Upper lobe of left lung (tissue), 6 donors: Measurements from ENCODE around the gene SECISBP2. TPM values are rescaled to one million over a fixed set of nuclear protein-coding genes. Genes with fewer than 3 reads are reported as not detected.

Experiments
- ATAC-seq, 2 donors: fragments of 200-7000 bp; cut with Tn5 transposase; one replicate each; pipeline ENCODE4 v1.9.1; 2022; ENCODE audit warnings: mild to moderate bottlenecking in 2 of 2, moderate library complexity in 2 of 2; ENCODE audit not compliant: low FRiP score in 2 of 2
- DNase-seq, 2 donors: peaks; one replicate each; pipeline ENCODE4 v3.0.0-alpha.2; 2019 to 2020
- H3K27ac ChIP-seq, 4 donors: fragments of 200-600 bp; sonication (generic); one replicate each; pipeline ENCODE4 v1.5.1; 2016 to 2019
- H3K27me3 ChIP-seq, 4 donors: fragments of 200-600 bp; sonication (generic); one replicate each; pipeline ENCODE4 v1.5.1; 2017 to 2019
- H3K36me3 ChIP-seq, 4 donors: fragments of 200-600 bp; sonication (generic); one replicate each; pipeline ENCODE4 v1.5.1; 2016 to 2019
- H3K4me1 ChIP-seq, 4 donors: fragments of 200-600 bp; sonication (generic); one replicate each; pipeline ENCODE4 v1.5.1; 2018 to 2019
- H3K4me3 ChIP-seq, 4 donors: fragments of 200-600 bp; sonication (generic); one replicate each; pipeline ENCODE4 v1.5.1; 2017 to 2019; ENCODE audit warnings: mild to moderate bottlenecking in 2 of 4, moderate library complexity in 1 of 4
- H3K9me3 ChIP-seq, 4 donors: fragments of 200-600 bp; sonication (generic); one replicate each; pipeline ENCODE4 v1.5.1; 2018 to 2019
- CTCF ChIP-seq, 6 experiments: fragments of 450-650 bp in 4 of 6; fragments of 200-600 bp in 2 of 6; sonication (generic) in 2 of 6; IDR thresholded peaks; one replicate each; pipeline ENCODE4 v1.5.1; 2016 to 2019; ENCODE audit warnings: antibody characterized with exemption in 6 of 6
- EP300 ChIP-seq, 4 donors: sonication (generic); formaldehyde crosslinking; IDR thresholded peaks; one replicate each; pipeline ENCODE4 v1.5.1; 2017; ENCODE audit warnings: antibody characterized with exemption in 4 of 4, control low read depth in 2 of 4
- POLR2A ChIP-seq, 4 donors: fragments of 450-650 bp; IDR thresholded peaks; one replicate each; pipeline ENCODE4 v1.5.1; 2016 to 2017; ENCODE audit warnings: antibody characterized with exemption in 4 of 4, mild to moderate bottlenecking in 2 of 4
- POLR2AphosphoS5 ChIP-seq, 2 donors: sonication (generic); formaldehyde crosslinking; IDR thresholded peaks; one replicate each; pipeline ENCODE4 v1.5.1; 2017; ENCODE audit warnings: antibody characterized with exemption in 2 of 2
- WGBS, 2 donors: methylation state at CpG; one replicate each; pipeline ENCODE4 v1.1.5; 2017 to 2018; 5-methylcytosine and 5-hydroxymethylcytosine counted together
- total RNA-seq, 6 donors: library from RNA; depleted of rRNA in 4 of 6; stranded (reverse); fragments of >200 nt in 4 of 6; gene quantifications; one replicate each; pipeline versions ENCODE4 v1.1.0 to v1.2.1, GENCODE V29; 2016 to 2021
- donor health status: DM: no; HTN: no; CAD: no; lungs with moderate emphysema.
- donor health status: DM: no; HTN: yes; CAD: no; lungs with severe emphysema.

SECISBP2 gene
- total RNA-seq, 6 donors from 2014 or later = 42.0 to 113 (median 60.0) TPM

- H3K4me1 ChIP-seq = peaks cover 12 to 35% (median 17%) of the 10 kb centered on the region in 4 donors
- H3K36me3 ChIP-seq = peaks cover 21 to 68% (median 56%) of the 10 kb centered on the region in 4 donors
- no peaks in the 10 kb centered on the region for H3K9me3 ChIP-seq
- DNase-seq (no peak), ATAC-seq (no peak)
- H3K27me3 ChIP-seq = no peaks in the 10 kb centered on the region
- 85 to 87% methylated on average over 6 of the region's 6 CpGs for WGBS, 2 donors
- no peak for TF ChIP-seq POLR2AphosphoS5 (IDR thresholded peaks at IDR 0.05)
- no peak for TF ChIP-seq EP300 (IDR thresholded peaks at IDR 0.05)
- TF ChIP-seq POLR2A (IDR thresholded peaks at IDR 0.05) = no peak
- no peak for TF ChIP-seq CTCF (IDR thresholded peaks at IDR 0.05)
- no peak overlapping the region for H3K27ac ChIP-seq
- no peak overlapping the region for H3K4me3 ChIP-seq
Observed at GRCh38 chr9:89361031-89361430, 42.7 kb downstream of the SECISBP2 start.

GRCh38 chr9:89361816-89362646 lies 43.7 kb downstream of the SECISBP2 start:
- H3K4me3 ChIP-seq = no peak overlapping the region

GRCh38 chr9:89362647-89363310 lies 44.5 kb downstream of the SECISBP2 start:
- H3K27me3 ChIP-seq = no peaks in the 10 kb centered on the region
- WGBS, 2 donors = 81 to 88% methylated on average over 10 of the region's 10 CpGs
- H3K36me3 ChIP-seq = peaks cover 20 to 51% (median 44%) of the 10 kb centered on the region in 4 donors
- no peaks in the 10 kb centered on the region for H3K9me3 ChIP-seq
- no peak for DNase-seq
- TF ChIP-seq CTCF (IDR thresholded peaks at IDR 0.05) (no peak), POLR2A (IDR thresholded peaks at IDR 0.05) (no peak), POLR2AphosphoS5 (IDR thresholded peaks at IDR 0.05) (no peak), EP300 (IDR thresholded peaks at IDR 0.05) (no peak)
- peaks cover 12 to 35% (median 17%) of the 10 kb centered on the region in 4 donors for H3K4me1 ChIP-seq
- no peak for ATAC-seq
- no peak overlapping the region for H3K27ac ChIP-seq
- no peak overlapping the region for H3K4me3 ChIP-seq

More at GRCh38 chr9:89361816-89362646, 43.7 kb downstream of the SECISBP2 start:
- WGBS, 2 donors = 92 to 97% methylated on average over 5 to 9 of the region's 9 CpGs
- TF ChIP-seq EP300 (IDR thresholded peaks at IDR 0.05) (no peak), POLR2AphosphoS5 (IDR thresholded peaks at IDR 0.05) (no peak), POLR2A (IDR thresholded peaks at IDR 0.05) (no peak), CTCF (IDR thresholded peaks at IDR 0.05) (no peak)
- ATAC-seq (no peak), DNase-seq (no peak)
- Histone ChIP-seq H3K27ac (no peak overlapping the region), H3K36me3 (peaks cover 21 to 59% (median 51%) of the 10 kb centered on the region in 4 donors), H3K9me3 (no peaks in the 10 kb centered on the region), H3K4me1 (peaks cover 12 to 35% (median 17%) of the 10 kb centered on the region in 4 donors), H3K27me3 (no peaks in the 10 kb centered on the region)

GRCh38 chr9:89363311-89363670 lies 45.0 kb downstream of the SECISBP2 start:
- Histone ChIP-seq H3K36me3 (peaks cover 15 to 46% (median 38%) of the 10 kb centered on the region in 4 donors), H3K27me3 (no peaks in the 10 kb centered on the region), H3K27ac (no peak overlapping the region), H3K4me1 (peaks cover 12 to 35% (median 17%) of the 10 kb centered on the region in 4 donors), H3K4me3 (no peak overlapping the region), H3K9me3 (no peaks in the 10 kb centered on the region)
- TF ChIP-seq POLR2AphosphoS5 (IDR thresholded peaks at IDR 0.05) (no peak), POLR2A (IDR thresholded peaks at IDR 0.05) (no peak), CTCF (IDR thresholded peaks at IDR 0.05) (no peak), EP300 (IDR thresholded peaks at IDR 0.05) (no peak)
- DNase-seq (no peak), ATAC-seq (no peak)
- WGBS, 2 donors = 89 to 95% methylated on average over 6 of the region's 6 CpGs
